ENCODE measurements around the gene GPD1. TPM values are rescaled to one million over a fixed set of nuclear protein-coding genes. Genes with fewer than 3 reads are reported as not detected.

The GPD1 gene
- total and polyA plus RNA-seq, 10 of the 15 experiments (the other 5 are each of a cell fraction or from before 2014, with no cell fraction given): 0.04 to 0.61 (median 0.26) TPM; not detected in 1

- TF ChIP-seq BHLHE40 (IDR thresholded peaks at IDR 0.05; ENCODE audit: borderline replicate concordance in 1 of 2, low read depth in 2 of 2, low read length in 1 of 2) (peak; percentile 96 to 97), SMARCA5 (IDR thresholded peaks at IDR 0.05) (peak; percentile 75), JUNB (IDR thresholded peaks at IDR 0.05) (no peak), SRF (IDR thresholded peaks at IDR 0.05; ENCODE audit: low read depth in 2 of 2, low read length in 2 of 2) (peak in 1 of 2 experiments; percentile 39; a peak in 1 of 4 replicates), JUND (IDR thresholded peaks at IDR 0.05; ENCODE audit: low read depth, low read length) (no peak), CHD1 (IDR thresholded peaks at IDR 0.05; ENCODE audit: low read depth, low read length) (no peak), TCF7 (IDR thresholded peaks at IDR 0.05; ENCODE audit: borderline replicate concordance) (no peak), HDAC6 (IDR thresholded peaks at IDR 0.05; ENCODE audit: unreplicated experiment) (no peak), MXI1 (IDR thresholded peaks at IDR 0.05; ENCODE audit: low read depth, low read length) (peak; percentile 97), TARDBP (IDR thresholded peaks at IDR 0.05; ENCODE audit: borderline replicate concordance) (no peak), POLR2A (IDR thresholded peaks at IDR 0.05; ENCODE audit: low read depth, low read length) (peak; percentile 99), SUPT20H (IDR thresholded peaks at IDR 0.05; ENCODE audit: borderline replicate concordance, control insufficient read depth, low read depth, low read length) (no peak), ZNF274 (IDR thresholded peaks at IDR 0.05; ENCODE audit: insufficient read depth, insufficient read length) (no peak), NRF1 (conservative IDR thresholded peaks at IDR 0.05; ENCODE audit: low read depth, low read length) (peak; percentile 67), CBFB (IDR thresholded peaks at IDR 0.05; ENCODE audit: low read depth) (peak; percentile 49; the same call in 1 of the 2 replicates), RCOR1 (conservative IDR thresholded peaks at IDR 0.05; ENCODE audit: low read depth, low read length) (no peak), TCF3 (IDR thresholded peaks at IDR 0.05; ENCODE audit: borderline replicate concordance, insufficient read depth, low read depth, low read length) (0 out of 2 replicates have a peak, but pooled peaks have one; percentile 62), RUNX3 (IDR thresholded peaks at IDR 0.05; ENCODE audit: low read length) (peak; percentile 58), MLLT1 (IDR thresholded peaks at IDR 0.05) (peak; percentile 66; the same call in 1 of the 2 replicates), MEF2A (IDR thresholded peaks at IDR 0.05; ENCODE audit: insufficient read depth, low read depth, low read length) (0 out of 2 replicates have a peak, but pooled peaks have one; percentile 20), SUZ12 (IDR thresholded peaks at IDR 0.05; ENCODE audit: unreplicated experiment) (no peak), HDGF (IDR thresholded peaks at IDR 0.05) (peak; percentile 85), FOXK2 (IDR thresholded peaks at IDR 0.05) (peak; percentile 23; the same call in 1 of the 2 replicates)
- TF ChIP-seq, protein P1, sequence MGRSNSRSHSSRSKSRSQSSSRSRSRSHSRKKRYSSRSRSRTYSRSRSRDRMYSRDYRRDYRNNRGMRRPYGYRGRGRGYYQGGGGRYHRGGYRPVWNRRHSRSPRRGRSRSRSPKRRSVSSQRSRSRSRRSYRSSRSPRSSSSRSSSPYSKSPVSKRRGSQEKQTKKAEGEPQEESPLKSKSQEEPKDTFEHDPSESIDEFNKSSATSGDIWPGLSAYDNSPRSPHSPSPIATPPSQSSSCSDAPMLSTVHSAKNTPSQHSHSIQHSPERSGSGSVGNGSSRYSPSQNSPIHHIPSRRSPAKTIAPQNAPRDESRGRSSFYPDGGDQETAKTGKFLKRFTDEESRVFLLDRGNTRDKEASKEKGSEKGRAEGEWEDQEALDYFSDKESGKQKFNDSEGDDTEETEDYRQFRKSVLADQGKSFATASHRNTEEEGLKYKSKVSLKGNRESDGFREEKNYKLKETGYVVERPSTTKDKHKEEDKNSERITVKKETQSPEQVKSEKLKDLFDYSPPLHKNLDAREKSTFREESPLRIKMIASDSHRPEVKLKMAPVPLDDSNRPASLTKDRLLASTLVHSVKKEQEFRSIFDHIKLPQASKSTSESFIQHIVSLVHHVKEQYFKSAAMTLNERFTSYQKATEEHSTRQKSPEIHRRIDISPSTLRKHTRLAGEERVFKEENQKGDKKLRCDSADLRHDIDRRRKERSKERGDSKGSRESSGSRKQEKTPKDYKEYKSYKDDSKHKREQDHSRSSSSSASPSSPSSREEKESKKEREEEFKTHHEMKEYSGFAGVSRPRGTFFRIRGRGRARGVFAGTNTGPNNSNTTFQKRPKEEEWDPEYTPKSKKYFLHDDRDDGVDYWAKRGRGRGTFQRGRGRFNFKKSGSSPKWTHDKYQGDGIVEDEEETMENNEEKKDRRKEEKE (IDR thresholded peaks at IDR 0.05): no peak
- TF ChIP-seq, protein P2, sequence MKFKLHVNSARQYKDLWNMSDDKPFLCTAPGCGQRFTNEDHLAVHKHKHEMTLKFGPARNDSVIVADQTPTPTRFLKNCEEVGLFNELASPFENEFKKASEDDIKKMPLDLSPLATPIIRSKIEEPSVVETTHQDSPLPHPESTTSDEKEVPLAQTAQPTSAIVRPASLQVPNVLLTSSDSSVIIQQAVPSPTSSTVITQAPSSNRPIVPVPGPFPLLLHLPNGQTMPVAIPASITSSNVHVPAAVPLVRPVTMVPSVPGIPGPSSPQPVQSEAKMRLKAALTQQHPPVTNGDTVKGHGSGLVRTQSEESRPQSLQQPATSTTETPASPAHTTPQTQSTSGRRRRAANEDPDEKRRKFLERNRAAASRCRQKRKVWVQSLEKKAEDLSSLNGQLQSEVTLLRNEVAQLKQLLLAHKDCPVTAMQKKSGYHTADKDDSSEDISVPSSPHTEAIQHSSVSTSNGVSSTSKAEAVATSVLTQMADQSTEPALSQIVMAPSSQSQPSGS (IDR thresholded peaks at IDR 0.05; ENCODE audit: low read length): no peak
Measured at GRCh38 chr12:50111693-50112455, 8.1 kb downstream of the GPD1 start, which contains the start of gene COX14 (continued).

All from GM12878 (cell line).